Common myeloid progenitor, CD34-positive (primary cell): Measurements from ENCODE around the gene ANKS1A.

Experiments used
- CTCF ChIA-PET: fragments of 350-600 bp; sonication (Branson Sonifier 250); formaldehyde crosslinking; loops from one replicate; lab custom pipeline; 2021; ENCODE audit warnings: antibody characterized with exemption; lab: Charles Lee
- POLR2A ChIA-PET: fragments of 350-600 bp; sonication (Branson Sonifier 250); formaldehyde crosslinking; loops from one replicate; lab custom pipeline; 2021; ENCODE audit warnings: antibody characterized with exemption; lab: Charles Lee
- DNase-seq, 3 donors: peaks; one replicate each; pipeline versions ENCODE4 v3.0.0 to v3.0.0-alpha.2; 2013
- H3K27ac ChIP-seq, 2 experiments: 1 replicate in 1 of 2; 2 replicates in 1 of 2; pipeline ENCODE4 v1.7.0; 2013; ENCODE audit warnings: inconsistent platforms in 2 of 2, low read length in 2 of 2, mild to moderate bottlenecking in 2 of 2, low read depth in 1 of 2, moderate library complexity in 1 of 2; ENCODE audit not compliant: severe bottlenecking in 2 of 2, insufficient read depth in 1 of 2, poor library complexity in 1 of 2
- H3K27me3 ChIP-seq, 5 experiments: replicated peaks in 2 of 5; 1 replicate in 3 of 5; 2 replicates in 2 of 5; pipeline versions ENCODE4 v1.6.1 to v1.7.0; 2013; ENCODE audit warnings: low read length in 4 of 5, mild to moderate bottlenecking in 2 of 5, moderate library complexity in 2 of 5, inconsistent platforms in 1 of 5; ENCODE audit not compliant: insufficient read depth in 5 of 5, control insufficient read depth in 4 of 5
- H3K36me3 ChIP-seq, 4 experiments: 1 replicate in 2 of 4; 2 replicates in 2 of 4; pipeline versions ENCODE4 v1.6.1 to v1.7.0; 2013; ENCODE audit warnings: low read length in 3 of 4, control low read depth in 1 of 4, mild to moderate bottlenecking in 1 of 4; ENCODE audit not compliant: control insufficient read depth in 4 of 4, insufficient read depth in 4 of 4
- H3K4me1 ChIP-seq, 4 experiments: 1 replicate in 3 of 4; 2 replicates in 1 of 4; pipeline versions ENCODE4 v1.6.1 to v1.7.1; 2013; ENCODE audit warnings: low read length in 3 of 4, mild to moderate bottlenecking in 3 of 4, control low read depth in 1 of 4, inconsistent platforms in 1 of 4, moderate library complexity in 1 of 4; ENCODE audit not compliant: control insufficient read depth in 4 of 4, insufficient read depth in 4 of 4; ENCODE audit errors: control extremely low read depth in 1 of 4
- H3K4me3 ChIP-seq, 7 experiments: 1 replicate in 4 of 7; 2 replicates in 3 of 7; pipeline versions ENCODE4 v1.5.1 to v1.7.0; 2013; ENCODE audit warnings: mild to moderate bottlenecking in 7 of 7, low read length in 6 of 7, moderate library complexity in 6 of 7, inconsistent platforms in 2 of 7, low read depth in 2 of 7, control low read depth in 1 of 7; ENCODE audit not compliant: insufficient read depth in 4 of 7, control insufficient read depth in 1 of 7; ENCODE audit errors: extremely low read depth in 1 of 7
- H3K9me3 ChIP-seq, 5 experiments: 1 replicate in 4 of 5; 2 replicates in 1 of 5; pipeline versions ENCODE4 v1.6.1 to v1.7.1; 2013; ENCODE audit warnings: low read length in 4 of 5, mild to moderate bottlenecking in 2 of 5, inconsistent platforms in 1 of 5, low read depth in 1 of 5, moderate library complexity in 1 of 5; ENCODE audit not compliant: control insufficient read depth in 4 of 5, insufficient read depth in 2 of 5; ENCODE audit errors: control extremely low read depth in 1 of 5
- WGBS: methylation state at CpG from one replicate; pipeline ENCODE4 v1.1.5; 2013; ENCODE audit not compliant: insufficient coverage; 5-methylcytosine and 5-hydroxymethylcytosine counted together

Gene ANKS1A

DNA sequence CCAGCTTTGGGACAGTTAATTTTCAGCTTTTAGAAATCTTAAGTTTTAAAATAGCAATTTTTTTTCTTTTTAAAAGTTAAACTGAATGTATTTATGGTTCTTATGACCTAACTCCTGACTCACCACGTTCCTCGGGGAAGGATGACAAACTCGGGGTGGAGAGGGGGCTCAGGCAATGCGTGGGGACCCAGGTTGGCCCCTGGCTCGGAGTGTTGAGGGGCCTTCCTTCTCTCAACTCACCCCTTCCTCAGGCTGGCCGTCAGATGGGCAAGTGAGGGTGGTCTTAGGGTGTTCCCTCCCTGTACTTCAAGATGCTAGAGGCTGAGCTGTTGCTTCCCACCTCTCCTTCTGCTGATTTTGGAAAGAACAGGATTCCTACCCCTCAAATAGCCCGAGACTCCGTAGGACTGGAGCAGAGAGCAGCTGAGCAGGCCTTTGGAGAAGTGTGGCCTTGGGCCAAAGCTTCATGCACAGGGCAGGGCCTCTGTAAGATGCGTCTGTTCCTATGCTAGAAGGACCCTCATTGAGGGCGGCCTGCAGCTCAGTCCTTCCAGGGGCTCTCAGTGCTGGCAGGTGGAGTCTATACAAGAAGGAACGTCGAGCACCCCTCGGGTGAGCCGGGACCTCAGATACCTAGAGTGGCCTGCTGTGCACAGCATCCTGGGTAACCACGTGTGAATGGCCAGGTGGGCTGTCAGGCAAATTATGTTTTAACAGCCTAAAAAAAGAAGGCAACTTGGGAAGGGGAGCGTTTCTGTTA, 172.8 kb downstream of the ANKS1A start:
- ChIA-PET CTCF (interaction anchor here (0.9 to 3.0 kb wide), 7 partner anchors 9 to 79 kb away, joined by 3 to 12 read pairs (median 5); no protein-coding TSS in a partner anchor), POLR2A (no interaction called here)
- Histone ChIP-seq H3K36me3 (peaks cover 0 to 54% (median 23%) of the 10 kb centered on the region in 4 experiments), H3K9me3 (no peaks in the 10 kb centered on the region), H3K27ac (no peak overlapping the region), H3K4me1 (peaks cover 0 to 27% (median 19%) of the 10 kb centered on the region in 4 experiments), H3K27me3 (no peaks in the 10 kb centered on the region), H3K4me3 (no peak overlapping the region)
- no peak for DNase-seq
- 97% methylated on average over 13 of the region's 16 CpGs for WGBS

DNA sequence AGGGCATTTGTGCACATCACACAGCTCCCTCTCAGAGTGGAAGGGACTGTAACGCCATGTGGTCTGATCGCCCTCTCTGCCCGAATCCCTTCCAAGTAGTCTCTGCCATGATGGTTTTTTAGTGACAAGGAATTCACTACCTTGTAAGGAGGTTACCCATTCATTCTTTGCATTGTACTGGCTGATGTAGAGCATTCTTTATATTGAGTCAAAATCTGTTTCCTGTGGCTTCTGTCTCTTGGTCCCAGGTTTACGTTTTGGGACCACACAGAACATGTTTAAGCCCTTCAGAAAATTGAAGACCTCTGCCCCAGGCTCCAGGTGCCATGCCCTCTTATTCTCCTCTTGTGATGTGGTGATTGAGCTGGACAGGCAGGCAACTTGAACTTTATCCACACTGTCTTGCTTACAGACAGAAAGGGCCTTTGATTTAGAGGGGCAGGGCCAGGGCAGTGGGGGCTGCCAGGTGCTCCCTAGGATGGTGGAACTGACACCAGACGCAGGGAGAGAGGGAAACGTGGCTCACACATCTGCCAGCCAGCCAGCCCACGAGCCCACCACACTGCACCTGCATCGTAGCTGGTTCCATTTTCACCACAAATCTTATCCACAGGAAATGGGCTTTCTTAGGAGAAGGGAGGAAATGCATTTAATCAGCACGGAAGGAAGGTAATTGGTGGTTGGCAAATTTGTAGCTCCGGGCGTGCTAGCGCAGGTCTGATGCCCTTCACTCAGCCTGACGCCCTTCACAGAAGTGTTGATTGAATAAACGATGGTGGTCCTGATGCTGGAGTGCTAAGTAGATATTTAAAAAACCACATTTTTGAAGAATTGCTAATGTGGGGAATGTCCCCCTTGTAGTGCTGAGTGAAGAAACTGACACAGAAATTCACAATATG, 173.9 kb downstream of the ANKS1A start:
- Histone ChIP-seq H3K36me3 (peaks cover 0 to 47% (median 21%) of the 10 kb centered on the region in 4 experiments), H3K4me3 (no peak overlapping the region)
- CTCF ChIA-PET, result interaction anchor here (0.9 to 3.0 kb wide), 6 partner anchors 10 to 76 kb away, joined by 3 to 12 read pairs (median 6); no protein-coding TSS in a partner anchor

DNA sequence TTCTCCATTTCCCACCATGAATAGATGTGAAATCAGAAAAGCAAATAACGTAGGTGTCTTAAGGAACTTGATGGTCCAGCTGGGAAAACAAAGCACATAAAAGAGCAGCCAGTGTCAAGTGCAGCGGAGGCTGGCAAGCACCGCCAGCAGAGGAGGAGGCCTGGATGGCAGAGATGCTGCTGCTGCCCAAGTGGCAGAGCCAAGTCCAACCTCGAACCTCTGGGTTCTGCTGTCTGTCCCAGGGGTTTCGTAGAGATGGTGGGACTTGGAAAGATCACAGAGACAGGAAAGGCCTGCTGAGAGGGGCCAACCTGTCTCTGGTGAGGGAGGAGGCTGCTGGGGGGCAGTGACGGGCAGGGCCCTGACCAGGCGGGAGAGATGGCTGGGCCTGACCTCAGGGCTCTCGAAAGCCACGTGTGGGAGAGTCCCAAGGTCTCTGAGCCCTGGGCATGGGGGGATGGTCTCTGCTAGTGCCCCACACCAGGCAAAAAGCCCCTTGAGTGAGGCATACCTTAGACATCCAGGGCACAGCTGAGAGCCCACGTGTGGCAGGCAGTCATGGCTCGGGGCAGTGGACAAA, 174.7 kb downstream of the ANKS1A start:
- 86% methylated on average over 11 of the region's 11 CpGs for WGBS
- CTCF ChIA-PET, result interaction anchor here (1.0 to 3.0 kb wide), 6 partner anchors 11 to 77 kb away, joined by 4 to 12 read pairs (median 7); no protein-coding TSS in a partner anchor
- POLR2A ChIA-PET, result no interaction called here

More for the DNA sequence above, 173.9 kb downstream of the ANKS1A start:
- WGBS, result 37% methylated on average over 9 of the region's 14 CpGs
- H3K4me1 ChIP-seq, result peaks cover 0 to 27% (median 19%) of the 10 kb centered on the region in 4 experiments
- POLR2A ChIA-PET, result no interaction called here
- H3K27me3 ChIP-seq, result no peaks in the 10 kb centered on the region
- H3K9me3 ChIP-seq, result no peaks in the 10 kb centered on the region
- DNase-seq, result peak; percentile 58 to 85 (median 81)
- no peak overlapping the region for H3K27ac ChIP-seq

GRCh38 chr6:35064290-35064689, 175.2 kb downstream of the ANKS1A start:
- H3K27me3 ChIP-seq, result no peaks in the 10 kb centered on the region
- peaks cover 3 to 44% (median 20%) of the 10 kb centered on the region in 4 experiments for H3K36me3 ChIP-seq
- WGBS, result 85% methylated on average over 6 of the region's 8 CpGs
- DNase-seq, result no peak
- peaks cover 0 to 25% (median 15%) of the 10 kb centered on the region in 4 experiments for H3K4me1 ChIP-seq
- no peak overlapping the region for H3K4me3 ChIP-seq
- ChIA-PET POLR2A (no interaction called here), CTCF (interaction anchor here (1.0 to 2.4 kb wide), 3 partner anchors 11 to 15 kb away, joined by 5 to 9 read pairs (median 6); no protein-coding TSS in a partner anchor)
- H3K27ac ChIP-seq, result no peak overlapping the region
- no peaks in the 10 kb centered on the region for H3K9me3 ChIP-seq

More for the DNA sequence above, 174.7 kb downstream of the ANKS1A start:
- Histone ChIP-seq H3K27me3 (no peaks in the 10 kb centered on the region), H3K9me3 (no peaks in the 10 kb centered on the region), H3K36me3 (peaks cover 3 to 44% (median 21%) of the 10 kb centered on the region in 4 experiments), H3K4me1 (peaks cover 0 to 25% (median 17%) of the 10 kb centered on the region in 4 experiments), H3K27ac (no peak overlapping the region), H3K4me3 (no peak overlapping the region)
- DNase-seq, result no peak

- ChIA-PET CTCF (interaction anchor here (1.0 to 2.1 kb wide), 3 partner anchors 12 to 35 kb away, joined by 3 to 6 read pairs (median 5); no protein-coding TSS in a partner anchor), POLR2A (no interaction called here)
- Histone ChIP-seq H3K27ac (no peak overlapping the region), H3K9me3 (no peaks in the 10 kb centered on the region), H3K4me1 (peaks cover 0 to 25% (median 15%) of the 10 kb centered on the region in 4 experiments), H3K4me3 (no peak overlapping the region), H3K27me3 (no peaks in the 10 kb centered on the region), H3K36me3 (peaks cover 3 to 38% (median 17%) of the 10 kb centered on the region in 4 experiments)
- no peak for DNase-seq
- WGBS, result 93% methylated on average over 8 of the region's 8 CpGs
Observed at GRCh38 chr6:35064757-35065440, 175.8 kb downstream of the ANKS1A start.

- DNase-seq, result no peak
- ChIA-PET CTCF (interaction anchor here (0.9 to 2.1 kb wide), 4 partner anchors 9 to 35 kb away, joined by 3 to 6 read pairs (median 4); no protein-coding TSS in a partner anchor), POLR2A (no interaction called here)
- 96% methylated on average over 7 of the region's 9 CpGs for WGBS
- Histone ChIP-seq H3K27ac (no peak overlapping the region), H3K36me3 (peaks cover 3 to 35% (median 15%) of the 10 kb centered on the region in 4 experiments), H3K4me3 (no peak overlapping the region), H3K9me3 (no peaks in the 10 kb centered on the region), H3K4me1 (peaks cover 0 to 25% (median 15%) of the 10 kb centered on the region in 4 experiments), H3K27me3 (no peaks in the 10 kb centered on the region)
Observed at GRCh38 chr6:35065441-35065800, 176.4 kb downstream of the ANKS1A start.
